LHCN-M2 (cell line): Measurements from ENCODE around the gene ZC3H14. TPM values are rescaled to one million over a fixed set of nuclear protein-coding genes. Genes with fewer than 3 reads are reported as not detected.

Experiments used
- DNase-seq: peaks from one replicate; pipeline ENCODE4 v3.0.0-alpha.2; 2012; ENCODE audit warnings: low read depth
- total RNA-seq: library from RNA; depleted of rRNA; stranded (reverse); fragments of >200 nt; gene quantifications from 2 replicates; pipeline ENCODE4 v1.2.3, GENCODE V29; 2014

The ZC3H14 gene
- total RNA-seq, 1 experiment from 2014 or later: 87.8 TPM

GRCh38 chr14:88604212-88604611, 41.4 kb downstream of the ZC3H14 start:
- no peak for DNase-seq

- no peak for DNase-seq
These were observed 42.8 kb downstream of the ZC3H14 start for GRCh38 chr14:88605594-88605993.

GRCh38 chr14:88607829-88608228, 45.0 kb downstream of the ZC3H14 start:
- no peak for DNase-seq

- peak; percentile 61 for DNase-seq
These were observed 49.0 kb downstream of the ZC3H14 start for GRCh38 chr14:88611878-88612277.

- DNase-seq: peak; percentile 59
These were observed 50.1 kb downstream of the ZC3H14 start for GRCh38 chr14:88612981-88613380.

- DNase-seq: peak; percentile 95
These were observed 50.7 kb downstream of the ZC3H14 start for GRCh38 chr14:88613552-88614010.

GRCh38 chr14:88614218-88614907, 51.5 kb downstream of the ZC3H14 start:
- DNase-seq: peak; percentile 71

- DNase-seq: no peak
These were observed 53.9 kb downstream of the ZC3H14 start for GRCh38 chr14:88616697-88617096.

GRCh38 chr14:88617479-88617878, 54.6 kb downstream of the ZC3H14 start:
- no peak for DNase-seq

GRCh38 chr14:88618476-88618875, 55.6 kb downstream of the ZC3H14 start:
- no peak for DNase-seq

GRCh38 chr14:88621100-88621499, 58.3 kb downstream of the ZC3H14 start:
- peak; percentile 53 for DNase-seq

- DNase-seq: no peak
These were observed 62.8 kb downstream of the ZC3H14 start for GRCh38 chr14:88625671-88626070.

- DNase-seq: no peak
These were observed 65.2 kb downstream of the ZC3H14 start for GRCh38 chr14:88628033-88628432.

- no peak for DNase-seq
These were observed 65.6 kb downstream of the ZC3H14 start for GRCh38 chr14:88628462-88628861.

- DNase-seq: peak; percentile 15
These were observed 67.7 kb downstream of the ZC3H14 start for GRCh38 chr14:88630565-88630964.

GRCh38 chr14:88631091-88631490, 68.3 kb downstream of the ZC3H14 start:
- no peak for DNase-seq

GRCh38 chr14:88632512-88632911, 69.7 kb downstream of the ZC3H14 start:
- DNase-seq: no peak

GRCh38 chr14:88639221-88639620, 76.4 kb downstream of the ZC3H14 start:
- no peak for DNase-seq

- DNase-seq: no peak
These were observed 97.2 kb downstream of the ZC3H14 start for GRCh38 chr14:88660056-88660455.

GRCh38 chr14:88667555-88668273, 104.9 kb downstream of the ZC3H14 start:
- peak; percentile 72 for DNase-seq

GRCh38 chr14:88668448-88669116, 105.7 kb downstream of the ZC3H14 start:
- DNase-seq: no peak

- DNase-seq: no peak
These were observed 106.5 kb downstream of the ZC3H14 start for GRCh38 chr14:88669346-88669745.
